Aorta (tissue), 5 donors: Measurements from ENCODE around the gene ADPRHL1. TPM values are rescaled to one million over a fixed set of nuclear protein-coding genes. Genes with fewer than 3 reads are reported as not detected.
"Not testable (repeated sequence)": the region's sequence is repeated elsewhere in the genome, so short reads cannot be mapped to it uniquely, and the experiment has no call there.

Experiments used
- ATAC-seq: fragments of 200-7000 bp; cut with Tn5 transposase; one replicate; pipeline ENCODE4 v1.9.1; 2022; ENCODE audit warnings: moderate library complexity; ENCODE audit not compliant: low FRiP score
- DNase-seq, 2 donors: peaks; one replicate each; pipeline ENCODE4 v3.0.0-alpha.2; 2020
- H3K27ac ChIP-seq, 2 donors: one replicate each; pipeline ENCODE4 v1.5.1; 2013; ENCODE audit warnings: low read length in 2 of 2, mild to moderate bottlenecking in 2 of 2, moderate library complexity in 2 of 2, control low read depth in 1 of 2, inconsistent platforms in 1 of 2, low read depth in 1 of 2
- H3K27me3 ChIP-seq, 2 donors: one replicate each; pipeline ENCODE4 v1.6.1; 2013; ENCODE audit warnings: control low read depth in 1 of 2, low read length in 1 of 2, mild to moderate bottlenecking in 1 of 2, moderate library complexity in 1 of 2; ENCODE audit not compliant: insufficient read depth in 2 of 2, control insufficient read depth in 1 of 2
- H3K36me3 ChIP-seq, 2 donors: one replicate each; pipeline ENCODE4 v1.6.1; 2013; ENCODE audit warnings: control low read depth in 1 of 2, low read length in 1 of 2, mild to moderate bottlenecking in 1 of 2; ENCODE audit not compliant: insufficient read depth in 2 of 2, control insufficient read depth in 1 of 2
- H3K4me1 ChIP-seq, 2 donors: one replicate each; pipeline ENCODE4 v1.6.1; 2013; ENCODE audit warnings: low read length in 2 of 2, control low read depth in 1 of 2, mild to moderate bottlenecking in 1 of 2, moderate library complexity in 1 of 2; ENCODE audit not compliant: insufficient read depth in 2 of 2, control insufficient read depth in 1 of 2
- H3K4me3 ChIP-seq, 2 donors: one replicate each; pipeline ENCODE4 v1.5.1; 2013; ENCODE audit warnings: low read length in 2 of 2, control low read depth in 1 of 2, mild to moderate bottlenecking in 1 of 2
- H3K9me3 ChIP-seq: one replicate; pipeline ENCODE4 v1.6.1; 2013; ENCODE audit warnings: mild to moderate bottlenecking, low read length; ENCODE audit not compliant: control insufficient read depth
- WGBS, 2 donors: extraction: QIAGEN DNeasy Blood & Tissue Kit; methylation state at CpG; one replicate each; pipeline ENCODE4 v1.1.7; 2013; 5-methylcytosine and 5-hydroxymethylcytosine counted together
- intact Hi-C, 2 donors: fragments of 100-400 bp; cut with DNase I; formaldehyde crosslinking; loops; one replicate each; pipeline versions ENCODE4 v1.14.2 to v1.15.0; 2022
- polyA plus RNA-seq, 2 donors: library from polyadenylated mRNA; stranded (reverse); fragments of 200-250 nt; gene quantifications; one replicate each; pipeline ENCODE4 v1.2.3, GENCODE V29; 2013
- total RNA-seq, 2 donors: library from RNA; stranded (reverse); fragmentation: NEBNext Ultra II Directional; extraction: Animal tissue kit (Norgen Biotek cat#: 25700); gene quantifications; one replicate each; pipeline ENCODE4 v1.2.1, GENCODE V29; 2021
- donor health status: healthy with polysubstance abuse.
- donor health status: Bipolar disorder and iron deficiency.
- donor health status: DM: no; HTN: no; CAD: no.
- donor health status: DM: no; HTN: no; CAD: no.
- donor health status: DM: yes; HTN: yes; CAD: no.

Gene ADPRHL1
- total and polyA plus RNA-seq, 4 donors: 2.0 to 10.8 (median 3.2) TPM

GRCh38 chr13:113393226-113393562 is 60.1 kb downstream of the ADPRHL1 start:
- 79 to 85% methylated on average over 13 of the region's 13 CpGs for WGBS, 2 donors
- H3K27ac ChIP-seq: no peak overlapping the region
- DNase-seq: peak in 1 of 2 donors; percentile 70

DNA sequence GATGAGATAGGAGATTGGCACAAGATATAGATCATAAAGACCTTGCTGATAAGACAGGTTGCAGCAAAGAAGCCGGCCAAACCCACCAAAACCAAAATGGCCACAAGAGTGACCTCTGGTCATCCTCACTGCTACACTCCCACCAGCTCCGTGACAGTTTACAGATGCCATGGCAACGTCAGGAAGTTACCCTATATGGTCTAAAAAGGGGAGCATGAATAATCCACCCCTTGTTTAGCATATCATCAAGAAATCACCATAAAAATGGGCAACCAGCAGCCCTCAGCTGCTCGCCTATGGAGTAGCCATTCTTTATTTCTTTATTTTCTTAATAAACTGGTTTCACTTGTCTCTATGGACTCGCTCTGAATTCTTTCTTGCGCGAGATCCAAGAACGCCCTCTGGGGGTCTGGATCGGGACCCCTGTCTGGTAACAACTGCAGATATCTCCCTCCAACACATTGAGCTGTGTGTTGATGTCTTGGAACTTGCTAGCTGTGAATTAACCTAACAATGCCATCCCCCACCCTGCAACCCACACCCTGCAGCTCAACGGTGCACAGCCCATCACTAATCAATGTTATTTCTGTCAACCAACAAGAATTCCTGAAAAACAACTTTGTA is 62.3 kb downstream of the ADPRHL1 start:
- WGBS, 2 donors: 63 to 66% methylated on average over 10 of the region's 10 CpGs
- no peaks in the 10 kb centered on the region for H3K36me3 ChIP-seq
- H3K4me3 ChIP-seq: no peak overlapping the region
- H3K9me3 ChIP-seq: no peaks in the 10 kb centered on the region
- no peak for ATAC-seq
- H3K4me1 ChIP-seq: no peaks in the 10 kb centered on the region
- H3K27ac ChIP-seq: no peak overlapping the region
- H3K27me3 ChIP-seq: no peaks in the 10 kb centered on the region
- intact Hi-C loops: loop anchor here (5.0 kb wide), 2 partner anchors 61 to 114 kb away; partner anchors contain the start of gene ADPRHL1 (in 1 of the 2)
- no peak for DNase-seq

More at GRCh38 chr13:113393226-113393562, 60.1 kb downstream of the ADPRHL1 start:
- no peaks in the 10 kb centered on the region for H3K27me3 ChIP-seq
- H3K4me1 ChIP-seq: no peaks in the 10 kb centered on the region
- no peaks in the 10 kb centered on the region for H3K36me3 ChIP-seq
- peak; percentile 19 for ATAC-seq
- intact Hi-C loops: loop anchor here (5.0 kb wide), 2 partner anchors 59 to 116 kb away; partner anchors contain the start of gene ADPRHL1 (in 1 of the 2)
- no peaks in the 10 kb centered on the region for H3K9me3 ChIP-seq
- peak overlapping the region in 1 of 2 donors; percentile 41 for H3K4me3 ChIP-seq

GRCh38 chr13:113389586-113389985 is 63.7 kb downstream of the ADPRHL1 start:
- DNase-seq, H3K9me3 ChIP-seq, H3K27me3 ChIP-seq, H3K4me1 ChIP-seq, H3K4me3 ChIP-seq, H3K36me3 ChIP-seq, H3K27ac ChIP-seq, ATAC-seq: not testable (repeated sequence)
- intact Hi-C loops: loop anchor here in 1 of 2 donors (10.0 kb wide), 1 partner anchor 695 kb away; the partner anchor contains the start of gene ATP11A
- 85 to 88% methylated on average over 8 of the region's 8 CpGs for WGBS, 2 donors

DNA sequence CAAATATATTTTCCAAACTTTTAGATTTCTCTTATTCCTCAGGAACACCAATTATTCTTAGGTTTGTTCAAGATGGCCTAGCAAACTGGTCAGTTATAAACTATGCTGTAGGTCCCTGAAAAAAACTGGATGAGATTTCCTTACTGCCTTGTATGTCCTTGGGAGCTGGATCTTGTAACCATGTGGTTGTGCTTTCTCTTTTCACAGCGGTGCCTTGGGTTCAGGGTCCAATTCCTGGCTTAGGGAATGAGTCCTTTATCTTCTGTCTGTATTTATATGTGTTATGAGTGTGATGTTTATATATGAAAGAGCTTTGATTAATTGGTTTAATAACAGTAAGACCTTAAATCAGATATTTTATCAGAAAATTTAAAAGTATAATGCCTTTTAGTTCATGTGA is 65.9 kb downstream of the ADPRHL1 start:
- H3K27ac ChIP-seq: no peak overlapping the region
- H3K4me3 ChIP-seq: no peak overlapping the region
- WGBS, 2 donors: 86 to 95% methylated on average over 1 of the region's 1 CpG
- H3K27me3 ChIP-seq: no peaks in the 10 kb centered on the region
- DNase-seq (no peak), ATAC-seq (no peak)
- no peaks in the 10 kb centered on the region for H3K4me1 ChIP-seq
- intact Hi-C loops: loop anchor here in 1 of 2 donors (10.0 kb wide), 1 partner anchor 693 kb away; the partner anchor contains the start of gene ATP11A
- no peaks in the 10 kb centered on the region for H3K36me3 ChIP-seq
- H3K9me3 ChIP-seq: no peaks in the 10 kb centered on the region

- H3K4me1 ChIP-seq: no peaks in the 10 kb centered on the region
- no peak for DNase-seq
- 89 to 91% methylated on average over 9 of the region's 9 CpGs for WGBS, 2 donors
- H3K4me3 ChIP-seq: no peak overlapping the region
- no peaks in the 10 kb centered on the region for H3K9me3 ChIP-seq
- H3K27me3 ChIP-seq: no peaks in the 10 kb centered on the region
- ATAC-seq: no peak
- no peaks in the 10 kb centered on the region for H3K36me3 ChIP-seq
- intact Hi-C loops: loop anchor here in 1 of 2 donors (10.0 kb wide), 1 partner anchor 688 kb away; the partner anchor contains the start of gene ATP11A
- H3K27ac ChIP-seq: no peak overlapping the region
Observed at GRCh38 chr13:113383089-113383488, 70.2 kb downstream of the ADPRHL1 start.

DNA sequence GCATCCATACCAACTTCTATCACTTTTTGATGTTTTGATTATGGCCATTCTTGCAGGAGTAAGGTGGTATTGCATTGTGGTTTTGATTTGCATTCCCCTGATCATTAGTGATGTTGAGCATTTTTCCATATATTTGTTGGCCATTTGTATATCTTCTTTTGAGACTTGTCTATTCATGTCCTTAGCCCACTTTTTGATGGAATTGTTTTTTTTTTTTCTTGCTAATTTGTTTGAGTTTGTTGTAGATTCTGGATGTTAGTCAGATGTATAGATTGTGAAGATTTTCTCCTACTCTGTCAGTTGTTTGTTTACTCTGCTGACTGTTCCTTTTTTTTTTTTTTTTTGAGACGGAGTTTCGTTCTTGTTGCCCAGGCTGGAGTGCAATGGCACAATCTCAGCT is 70.7 kb downstream of the ADPRHL1 start:
- not testable (repeated sequence) for H3K27ac ChIP-seq, H3K27me3 ChIP-seq, DNase-seq, H3K4me3 ChIP-seq, ATAC-seq, H3K9me3 ChIP-seq, H3K4me1 ChIP-seq, H3K36me3 ChIP-seq
- intact Hi-C loops: loop anchor here in 1 of 2 donors (10.0 kb wide), 1 partner anchor 688 kb away; the partner anchor contains the start of gene ATP11A
- 93 to 97% methylated on average over 2 of the region's 2 CpGs for WGBS, 2 donors

- WGBS, 2 donors: 89 to 90% methylated on average over 10 of the region's 10 CpGs
- no peaks in the 10 kb centered on the region for H3K4me1 ChIP-seq
- H3K27ac ChIP-seq: no peak overlapping the region
- H3K27me3 ChIP-seq: no peaks in the 10 kb centered on the region
- no peaks in the 10 kb centered on the region for H3K36me3 ChIP-seq
- intact Hi-C loops: no loop called here
- no peak overlapping the region for H3K4me3 ChIP-seq
- ATAC-seq (no peak), DNase-seq (no peak)
- H3K9me3 ChIP-seq: no peaks in the 10 kb centered on the region
Observed at GRCh38 chr13:113378825-113379224, 74.5 kb downstream of the ADPRHL1 start.

- Histone ChIP-seq H3K9me3 (no peaks in the 10 kb centered on the region), H3K27me3 (no peaks in the 10 kb centered on the region), H3K4me1 (no peaks in the 10 kb centered on the region), H3K36me3 (no peaks in the 10 kb centered on the region), H3K4me3 (no peak overlapping the region), H3K27ac (no peak overlapping the region)
- 73 to 75% methylated on average over 8 of the region's 8 CpGs for WGBS, 2 donors
- peak; percentile 33 for ATAC-seq
- no peak for DNase-seq
- intact Hi-C loops: no loop called here
Observed at GRCh38 chr13:113374511-113375175, 78.6 kb downstream of the ADPRHL1 start.
